ENCODE results near the gene CNPY1.
"Not testable (repeated sequence)": the region's sequence is repeated elsewhere in the genome, so short reads cannot be mapped to it uniquely, and the experiment has no call there.

The CNPY1 gene

GRCh38 chr7:155567646-155568332 lies 21.4 kb upstream of the CNPY1 start:
- H3K36me3 ChIP-seq (ENCODE audit: control insufficient read depth, insufficient read depth, low read length): no peaks in the 10 kb centered on the region
- no peaks in the 10 kb centered on the region; the same call in 1 of the 2 replicates for H3K27me3 ChIP-seq (replicated peaks; ENCODE audit: control insufficient read depth, insufficient read depth, low read length)
- DNase-seq (ENCODE audit: extremely low read depth, insufficient read length): no peak
- H3K4me3 ChIP-seq (replicated peaks; ENCODE audit: low read depth, low read length): no peak overlapping the region
- no peak for TF ChIP-seq CTCF (IDR thresholded peaks at IDR 0.05; ENCODE audit: insufficient read depth, low read length, poor library complexity, severe bottlenecking)

GRCh38 chr7:155566011-155566836 lies 19.9 kb upstream of the CNPY1 start:
- Histone ChIP-seq H3K36me3 (ENCODE audit: control insufficient read depth, insufficient read depth, low read length) (no peaks in the 10 kb centered on the region), H3K27me3 (replicated peaks; ENCODE audit: control insufficient read depth, insufficient read depth, low read length) (peaks cover under 1% of the 10 kb centered on the region), H3K4me3 (replicated peaks; ENCODE audit: low read depth, low read length) (no peak overlapping the region)
- TF ChIP-seq CTCF (IDR thresholded peaks at IDR 0.05; ENCODE audit: insufficient read depth, low read length, poor library complexity, severe bottlenecking): no peak
- DNase-seq (ENCODE audit: extremely low read depth, insufficient read length): no peak

- no peak for TF ChIP-seq CTCF (IDR thresholded peaks at IDR 0.05; ENCODE audit: insufficient read depth, low read length, poor library complexity, severe bottlenecking)
- Histone ChIP-seq H3K27me3 (replicated peaks; ENCODE audit: control insufficient read depth, insufficient read depth, low read length) (peaks cover 2% of the 10 kb centered on the region), H3K4me3 (replicated peaks; ENCODE audit: low read depth, low read length) (no peak overlapping the region), H3K36me3 (ENCODE audit: control insufficient read depth, insufficient read depth, low read length) (no peaks in the 10 kb centered on the region)
- no peak for DNase-seq (ENCODE audit: extremely low read depth, insufficient read length)
Observed at GRCh38 chr7:155565596-155565995, 19.2 kb upstream of the CNPY1 start.

GRCh38 chr7:155562976-155563375 lies 16.6 kb upstream of the CNPY1 start:
- H3K27me3 ChIP-seq (replicated peaks; ENCODE audit: control insufficient read depth, insufficient read depth, low read length); H3K4me3 ChIP-seq (replicated peaks; ENCODE audit: low read depth, low read length); H3K36me3 ChIP-seq (ENCODE audit: control insufficient read depth, insufficient read depth, low read length); DNase-seq (ENCODE audit: extremely low read depth, insufficient read length): not testable (repeated sequence)

- no peak for TF ChIP-seq CTCF (IDR thresholded peaks at IDR 0.05; ENCODE audit: insufficient read depth, low read length, poor library complexity, severe bottlenecking)
- DNase-seq (ENCODE audit: extremely low read depth, insufficient read length): no peak
- Histone ChIP-seq H3K4me3 (replicated peaks; ENCODE audit: low read depth, low read length) (no peak overlapping the region), H3K27me3 (replicated peaks; ENCODE audit: control insufficient read depth, insufficient read depth, low read length) (peaks cover 2% of the 10 kb centered on the region), H3K36me3 (ENCODE audit: control insufficient read depth, insufficient read depth, low read length) (no peaks in the 10 kb centered on the region)
Observed at GRCh38 chr7:155562106-155562505, 15.7 kb upstream of the CNPY1 start.

- Histone ChIP-seq H3K4me3 (replicated peaks; ENCODE audit: low read depth, low read length) (no peak overlapping the region), H3K36me3 (ENCODE audit: control insufficient read depth, insufficient read depth, low read length) (no peaks in the 10 kb centered on the region), H3K27me3 (replicated peaks; ENCODE audit: control insufficient read depth, insufficient read depth, low read length) (peaks cover 2% of the 10 kb centered on the region)
- TF ChIP-seq CTCF (IDR thresholded peaks at IDR 0.05; ENCODE audit: insufficient read depth, low read length, poor library complexity, severe bottlenecking): no peak
- DNase-seq (ENCODE audit: extremely low read depth, insufficient read length): no peak
Observed at GRCh38 chr7:155560982-155561686, 14.8 kb upstream of the CNPY1 start.
